GM19467 (cell line): ENCODE results near the gene ARHGEF1.
A peak's percentile ranks its signal among the peaks of the same experiment; 100 is the strongest.

Experiments
- ATAC-seq: cut with Tn5 transposase; IDR thresholded peaks from one replicate; pipeline ENCODE4 v1.9.1; 2021; ENCODE audit warnings: mild to moderate bottlenecking, moderate library complexity; ENCODE audit not compliant: unreplicated experiment

Gene ARHGEF1

GRCh38 chr19:41882568-41883462, at the start of gene ARHGEF1:
Gene ARHGEF1 (plus strand): TSS chr19:41883184. CDS start chr19:41888083, 4,899 bp downstream.
- no peak for ATAC-seq

DNA sequence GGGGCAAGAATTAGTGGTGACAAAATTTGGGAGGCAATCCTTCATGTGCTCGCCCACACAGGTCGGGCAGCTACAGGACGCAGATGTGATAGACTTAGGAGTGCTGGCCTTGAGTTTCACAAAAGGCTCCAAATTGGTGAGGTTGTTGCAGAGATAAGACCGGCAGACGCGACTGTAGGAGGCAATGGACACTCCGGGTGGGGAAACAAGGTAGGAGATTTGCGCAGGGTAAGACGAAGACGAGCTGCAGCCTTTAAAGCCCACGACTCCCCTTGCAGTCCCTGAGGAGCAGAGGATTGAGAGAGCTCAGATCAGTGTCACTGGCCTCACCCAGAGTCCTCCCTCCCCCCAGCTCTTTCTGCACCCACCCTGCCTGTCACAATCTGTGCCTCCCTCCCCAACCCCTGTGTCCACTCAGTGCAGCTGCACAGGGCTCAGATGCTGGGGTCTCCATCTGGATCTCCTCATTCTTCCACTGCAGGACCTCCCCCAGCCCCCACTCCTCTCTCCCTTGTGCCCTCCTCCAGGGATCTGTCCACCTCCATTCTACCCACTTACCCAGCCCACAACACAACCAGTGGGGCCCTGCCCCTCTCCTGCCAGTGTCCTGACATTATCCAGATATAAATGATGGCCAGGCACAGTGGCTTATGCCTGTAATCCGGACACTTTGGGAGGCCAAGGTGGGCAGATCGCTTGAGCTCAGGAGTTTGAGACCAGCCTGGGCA, 44.8 kb upstream of the ARHGEF1 start:
- no peak for ATAC-seq

GRCh38 chr19:41839211-41839610, 43.8 kb upstream of the ARHGEF1 start:
- ATAC-seq = no peak

DNA sequence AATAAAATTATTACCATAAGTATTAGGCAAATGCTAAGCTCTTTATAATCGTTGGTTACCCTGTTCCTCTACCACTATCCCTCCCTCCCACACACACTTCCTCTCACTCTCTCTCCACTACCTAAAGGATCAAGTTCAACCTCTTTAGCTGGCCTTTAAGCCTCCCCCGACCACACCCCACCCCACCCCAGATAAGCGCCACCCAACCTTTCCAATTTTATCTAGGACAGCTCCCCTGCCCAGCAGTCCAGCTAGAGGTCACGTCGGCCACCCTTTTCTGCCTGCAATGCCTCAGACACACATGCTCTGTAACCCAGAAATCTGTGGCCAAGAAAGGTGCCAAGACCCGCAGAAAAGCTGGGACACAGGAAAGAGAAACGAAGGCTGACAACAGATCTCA, 39.6 kb upstream of the ARHGEF1 start:
- ATAC-seq = no peak

DNA sequence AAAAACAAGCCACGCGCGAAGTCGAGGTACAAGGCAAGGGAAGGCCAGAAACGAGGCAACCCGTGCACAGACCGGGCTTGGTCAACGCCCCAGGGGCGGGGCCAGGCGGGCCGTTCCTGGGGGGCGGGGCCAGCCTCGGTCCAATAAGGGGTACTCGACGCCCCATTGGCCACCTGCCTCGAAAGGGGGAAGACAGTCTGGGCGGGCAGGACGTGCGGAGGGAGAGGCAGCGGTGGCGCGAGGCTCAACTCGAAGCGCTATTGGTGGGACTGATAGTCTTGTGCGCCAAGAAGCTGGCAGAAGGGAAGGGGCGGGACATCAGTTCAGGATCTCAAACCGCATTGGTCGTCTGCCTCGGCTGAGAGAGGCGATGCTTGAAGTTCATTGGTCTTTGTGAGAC, 38.4 kb upstream of the ARHGEF1 start, which contains the start of gene LYPD4:
LYPD4 (minus strand) TSS at position 83 of the 400 bp plus-strand sequence. CDS start 5,398 bp downstream, outside the sequence.
- no peak for ATAC-seq

DNA sequence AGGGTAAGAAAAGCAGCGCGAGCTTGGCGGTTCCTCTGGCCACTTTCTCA, 38.2 kb upstream of the ARHGEF1 start, which contains the start of gene DMRTC2:
DMRTC2 (plus strand) TSS at position 42 of the 50 bp plus-strand sequence. CDS start 2,387 bp downstream, outside the sequence.
- ATAC-seq = no peak

DNA sequence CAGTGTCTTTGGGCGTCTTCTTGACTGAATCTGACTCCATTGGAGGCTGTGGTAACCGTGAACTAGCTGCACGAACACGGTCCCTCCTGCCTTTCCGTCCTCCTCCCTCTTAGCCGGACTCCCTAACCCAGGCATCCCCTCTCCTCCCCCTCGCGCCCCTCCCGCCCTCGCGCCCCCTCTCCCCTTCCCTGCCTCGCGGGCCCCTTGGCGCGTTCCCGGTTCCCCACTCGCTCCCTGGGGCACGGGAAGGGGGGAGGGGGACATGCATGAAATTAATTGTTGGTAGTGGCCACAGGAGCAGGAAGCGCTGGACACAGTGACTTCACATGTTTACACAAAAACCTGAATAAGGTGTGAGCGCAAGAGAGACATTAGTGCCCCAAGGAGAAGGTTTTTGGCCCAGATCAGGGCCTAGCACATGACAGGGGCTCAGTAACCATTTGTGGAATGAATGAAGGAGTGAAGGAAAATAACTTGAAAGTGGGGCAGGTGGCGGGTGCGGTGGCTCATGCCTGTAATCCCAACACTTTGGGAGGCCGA, 37.9 kb upstream of the ARHGEF1 start:
- no peak for ATAC-seq

- ATAC-seq = no peak
Measured at GRCh38 chr19:41847351-41848105, 35.5 kb upstream of the ARHGEF1 start.

DNA sequence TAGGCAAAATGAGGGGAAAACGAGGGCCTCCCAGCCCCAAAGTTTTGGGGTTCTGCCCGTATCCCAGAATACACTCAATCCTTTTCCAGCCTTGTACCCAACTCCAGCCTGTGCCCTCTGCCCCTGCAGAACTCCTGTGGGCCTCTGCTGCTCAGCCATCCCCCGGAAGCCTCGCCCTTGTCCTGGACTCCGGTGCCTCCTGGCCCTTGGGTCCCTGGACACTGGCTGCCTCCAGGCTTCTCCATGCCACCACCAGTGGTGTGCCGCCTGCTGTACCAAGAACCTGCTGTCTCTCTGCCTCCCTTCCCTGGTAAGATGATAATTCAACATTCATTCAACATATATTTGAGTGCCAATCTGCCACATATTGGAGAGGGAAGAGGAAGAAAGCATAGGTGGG, 34.3 kb upstream of the ARHGEF1 start:
- ATAC-seq = no peak

DNA sequence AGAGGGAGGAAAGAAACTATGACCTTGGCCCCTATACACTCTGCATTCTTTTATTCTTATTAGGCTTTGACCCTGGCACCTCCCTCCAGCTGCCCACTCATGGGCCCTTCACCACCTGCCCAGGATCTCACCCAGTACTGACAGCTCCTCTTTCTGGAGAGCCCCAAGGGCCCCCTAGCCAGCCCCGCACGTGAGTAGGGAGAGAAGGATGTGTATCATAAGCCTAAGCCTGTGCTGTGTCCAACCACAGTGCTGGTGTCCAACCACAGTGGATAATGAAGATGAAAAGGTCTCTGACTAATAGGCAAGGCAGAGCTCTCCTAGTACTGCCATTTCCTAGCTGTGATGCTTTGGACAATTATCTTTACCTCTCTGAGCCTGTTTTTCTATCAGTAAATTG, 33.9 kb upstream of the ARHGEF1 start:
- ATAC-seq = no peak

GRCh38 chr19:41850381-41850780, 32.6 kb upstream of the ARHGEF1 start:
- no peak for ATAC-seq

- no peak for ATAC-seq
Measured at GRCh38 chr19:41851456-41851855, 31.5 kb upstream of the ARHGEF1 start.

DNA sequence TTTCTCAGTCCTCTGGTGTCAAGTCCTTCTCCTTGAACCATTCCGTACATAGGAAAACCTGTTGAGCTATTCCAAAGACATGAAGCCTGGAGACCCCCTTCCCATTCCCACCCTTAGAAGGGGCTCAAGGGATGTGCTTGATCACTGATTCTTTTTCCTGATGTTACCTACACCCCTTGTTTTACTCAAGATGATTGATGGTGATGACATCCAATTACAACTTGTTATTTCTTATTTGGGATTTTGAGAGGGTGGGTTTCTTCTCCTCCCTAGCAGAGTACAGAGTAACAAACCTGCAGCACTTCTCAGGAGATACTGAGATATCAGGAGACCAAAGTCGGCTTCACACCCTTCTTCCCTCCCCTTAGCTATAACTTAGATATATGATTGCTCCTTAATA, 29.6 kb upstream of the ARHGEF1 start:
- ATAC-seq = no peak

GRCh38 chr19:41853768-41854167, 29.2 kb upstream of the ARHGEF1 start:
- no peak for ATAC-seq

DNA sequence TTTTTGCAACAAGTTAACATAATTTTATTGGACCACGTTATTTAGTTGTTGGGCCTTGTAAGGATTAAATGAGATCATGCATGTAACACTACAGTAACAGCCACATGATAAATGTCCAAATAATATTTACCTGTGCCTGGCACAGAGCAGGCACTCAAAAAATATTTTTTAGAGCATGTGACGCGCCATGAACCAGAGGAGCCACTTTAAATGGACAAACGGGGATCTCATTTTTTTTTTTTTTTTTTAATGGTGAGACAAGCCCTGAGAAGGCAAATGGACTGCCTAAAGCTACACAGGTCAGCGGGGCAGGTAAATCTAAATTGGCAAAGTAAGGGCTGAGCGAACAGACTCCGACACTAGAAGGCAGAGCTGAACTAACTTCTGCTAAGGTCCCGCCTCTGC, 23.8 kb upstream of the ARHGEF1 start:
- no peak for ATAC-seq

GRCh38 chr19:41859618-41860418, 23.2 kb upstream of the ARHGEF1 start, which contains the start of gene RPS19:
Gene RPS19 (plus strand): TSS chr19:41860255. CDS start chr19:41860775, 520 bp downstream.
- peak; percentile 72 for ATAC-seq

GRCh38 chr19:41860419-41861115, 22.4 kb upstream of the ARHGEF1 start:
- ATAC-seq = no peak

DNA sequence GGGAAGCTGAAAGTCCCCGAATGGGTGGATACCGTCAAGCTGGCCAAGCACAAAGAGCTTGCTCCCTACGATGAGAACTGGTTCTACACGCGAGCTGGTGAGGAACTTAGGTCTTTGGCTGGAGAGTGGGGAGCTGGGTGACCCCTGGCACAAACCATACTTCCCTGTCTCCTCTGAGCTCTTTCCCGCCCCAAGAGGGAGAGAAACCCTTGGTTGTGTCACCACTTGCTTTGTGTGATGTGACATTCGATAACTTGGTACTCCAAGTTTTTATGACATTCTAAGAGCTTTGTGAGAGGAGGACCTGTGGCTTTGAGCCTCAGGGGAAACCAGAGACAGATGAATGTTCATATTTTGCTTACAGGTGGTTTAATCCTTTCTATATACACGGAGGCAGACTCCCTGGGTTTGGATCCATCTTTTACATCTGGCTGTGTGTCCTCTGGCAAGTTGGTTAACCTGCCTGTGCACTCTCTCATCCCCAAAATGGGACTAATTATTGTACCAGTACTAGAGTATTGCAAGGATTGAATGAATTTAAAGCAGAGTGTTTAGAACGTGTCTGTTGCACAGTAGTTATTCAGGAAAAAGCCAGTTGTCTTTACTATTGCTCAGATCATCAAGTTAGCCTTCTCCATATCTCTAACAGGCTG, 21.7 kb upstream of the ARHGEF1 start:
- no peak for ATAC-seq

DNA sequence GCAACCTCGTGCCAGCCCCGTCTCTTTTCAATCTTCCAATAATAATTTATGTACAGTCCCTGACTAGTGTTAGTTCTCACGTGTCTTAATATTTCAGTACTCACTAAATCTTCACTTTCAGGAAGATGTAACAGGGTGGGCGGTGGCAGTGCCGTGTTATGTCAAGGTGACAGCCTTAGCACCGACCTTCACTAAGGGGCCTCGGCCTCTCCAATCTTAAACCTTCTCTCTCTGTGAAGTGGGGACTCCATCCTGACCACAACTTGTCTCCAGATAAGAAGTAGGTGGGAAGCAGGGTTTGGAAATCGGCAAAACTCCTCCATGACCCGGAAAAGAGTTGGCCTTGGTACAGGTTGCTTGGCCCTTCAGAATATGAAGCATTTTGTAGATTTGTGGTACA, 21.1 kb upstream of the ARHGEF1 start:
- ATAC-seq = no peak
